Natural killer cell (primary cell): ENCODE results near the gene BRCA1. TPM values are rescaled to one million over a fixed set of nuclear protein-coding genes. Genes with fewer than 3 reads are reported as not detected.

Source experiments
- ATAC-seq, 3 donors: fragments of 150-1000 bp in 2 of 3; fragments of 200-7000 bp in 1 of 3; cut with Tn5 transposase; 1 replicate in 1 of 3; 2 replicates in 2 of 3; pipeline ENCODE4 v1.10.0; 2021; ENCODE audit warnings: mild to moderate bottlenecking in 2 of 3, moderate library complexity in 2 of 3
- DNase-seq, 2 donors: peaks; one replicate each; pipeline versions ENCODE4 v3.0.0 to v3.0.0-alpha.2; 2013 to 2021; ENCODE audit warnings: mixed read lengths in 1 of 2
- H3K27ac ChIP-seq: one replicate; pipeline ENCODE4 v1.5.1; 2013; ENCODE audit warnings: mild to moderate bottlenecking, low read length
- H3K27me3 ChIP-seq: one replicate; pipeline ENCODE4 v1.6.1; 2013; ENCODE audit warnings: low read length; ENCODE audit not compliant: control insufficient read depth, insufficient read depth
- H3K36me3 ChIP-seq: one replicate; pipeline ENCODE4 v1.6.1; 2013; ENCODE audit warnings: low read length; ENCODE audit not compliant: control insufficient read depth, insufficient read depth
- H3K4me1 ChIP-seq: one replicate; pipeline ENCODE4 v1.6.1; 2013; ENCODE audit warnings: low read length; ENCODE audit not compliant: control insufficient read depth, insufficient read depth
- H3K4me3 ChIP-seq: one replicate; pipeline ENCODE4 v1.5.1; 2013; ENCODE audit warnings: low read length
- H3K9me3 ChIP-seq: one replicate; pipeline ENCODE4 v1.6.1; 2013; ENCODE audit warnings: low read length; ENCODE audit not compliant: control insufficient read depth, insufficient read depth
- H3K27ac Mint-ChIP-seq, 2 donors: one replicate each; pipeline ENCODE4 v1.8.0; 2022; ENCODE audit warnings: mild to moderate bottlenecking in 2 of 2, mixed read lengths in 2 of 2, moderate library complexity in 1 of 2
- H3K27me3 Mint-ChIP-seq, 2 donors: one replicate each; pipeline ENCODE4 v1.8.0; 2022; ENCODE audit warnings: low read depth in 2 of 2, mixed read lengths in 2 of 2
- H3K36me3 Mint-ChIP-seq: one replicate; pipeline ENCODE4 v1.8.0; 2022; ENCODE audit warnings: mixed read lengths
- H3K4me1 Mint-ChIP-seq, 2 donors: one replicate each; pipeline ENCODE4 v1.8.0; 2022; ENCODE audit warnings: mixed read lengths in 2 of 2
- H3K4me3 Mint-ChIP-seq: one replicate; pipeline ENCODE4 v1.8.0; 2022; ENCODE audit warnings: mild to moderate bottlenecking, moderate library complexity, mixed read lengths
- H3K9me3 Mint-ChIP-seq, 2 donors: one replicate each; pipeline ENCODE4 v1.8.0; 2022; ENCODE audit warnings: mixed read lengths in 2 of 2
- WGBS: methylation state at CpG from one replicate; pipeline ENCODE4 v1.1.7; 2013; ENCODE audit warnings: missing lambda C conversion rate; ENCODE audit not compliant: insufficient coverage; 5-methylcytosine and 5-hydroxymethylcytosine counted together
- intact Hi-C: fragments of 100-400 bp; cut with micrococcal nuclease; formaldehyde crosslinking; loops from one replicate; pipeline ENCODE4 v1.14.2; 2022
- total RNA-seq, 4 donors: library from RNA; stranded (reverse); fragments of 120-200 nt in 1 of 4; gene quantifications; one replicate each; pipeline versions ENCODE4 v1.2.3 to v1.2.4, GENCODE V29; 2013 to 2022
- TF ChIP-seq, protein P1 (sequence below): fragments of 200-600 bp; IDR thresholded peaks from one replicate; pipeline ENCODE4 v1.8.0; 2022; ENCODE audit warnings: antibody characterized with exemption

The BRCA1 gene
- total RNA-seq, 3 donors from 2014 or later (not counting 1 experiment from before 2014, with no cell fraction given) = 5.7 to 9.9 (median 8.6) TPM

DNA sequence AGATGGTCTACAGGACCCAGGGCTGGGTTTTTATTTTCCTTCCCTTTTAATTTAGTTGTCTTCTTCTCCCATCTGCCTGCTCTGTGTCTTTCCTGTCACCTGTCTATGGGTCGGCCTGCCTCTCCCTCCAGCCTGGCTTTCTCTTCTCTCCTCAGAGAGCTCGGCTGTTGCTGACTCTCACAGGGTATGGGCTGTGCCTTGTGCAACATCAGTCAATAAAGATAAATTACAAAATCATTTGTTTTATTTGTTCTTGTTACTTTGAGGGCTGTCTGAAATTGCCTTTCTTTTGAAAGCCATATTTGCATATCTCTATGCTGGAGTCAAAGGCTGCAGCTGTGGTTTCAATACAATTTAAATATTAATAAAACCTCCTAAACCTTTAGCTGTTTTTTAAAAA is 84.5 kb downstream of the BRCA1 start:
- H3K9me3 ChIP-seq = no peaks in the 10 kb centered on the region
- Mint-ChIP-seq H3K4me1 (no peaks in the 10 kb centered on the region), H3K9me3 (no peaks in the 10 kb centered on the region), H3K36me3 (no peaks in the 10 kb centered on the region), H3K4me3 (no peak overlapping the region), H3K27me3 (no peaks in the 10 kb centered on the region), H3K27ac (no peak overlapping the region)
- intact Hi-C loops = no loop called here
- H3K27me3 ChIP-seq = no peaks in the 10 kb centered on the region
- DNase-seq (no peak), ATAC-seq (no peak)
- TF ChIP-seq, protein P1, sequence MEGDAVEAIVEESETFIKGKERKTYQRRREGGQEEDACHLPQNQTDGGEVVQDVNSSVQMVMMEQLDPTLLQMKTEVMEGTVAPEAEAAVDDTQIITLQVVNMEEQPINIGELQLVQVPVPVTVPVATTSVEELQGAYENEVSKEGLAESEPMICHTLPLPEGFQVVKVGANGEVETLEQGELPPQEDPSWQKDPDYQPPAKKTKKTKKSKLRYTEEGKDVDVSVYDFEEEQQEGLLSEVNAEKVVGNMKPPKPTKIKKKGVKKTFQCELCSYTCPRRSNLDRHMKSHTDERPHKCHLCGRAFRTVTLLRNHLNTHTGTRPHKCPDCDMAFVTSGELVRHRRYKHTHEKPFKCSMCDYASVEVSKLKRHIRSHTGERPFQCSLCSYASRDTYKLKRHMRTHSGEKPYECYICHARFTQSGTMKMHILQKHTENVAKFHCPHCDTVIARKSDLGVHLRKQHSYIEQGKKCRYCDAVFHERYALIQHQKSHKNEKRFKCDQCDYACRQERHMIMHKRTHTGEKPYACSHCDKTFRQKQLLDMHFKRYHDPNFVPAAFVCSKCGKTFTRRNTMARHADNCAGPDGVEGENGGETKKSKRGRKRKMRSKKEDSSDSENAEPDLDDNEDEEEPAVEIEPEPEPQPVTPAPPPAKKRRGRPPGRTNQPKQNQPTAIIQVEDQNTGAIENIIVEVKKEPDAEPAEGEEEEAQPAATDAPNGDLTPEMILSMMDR = no peak
- H3K36me3 ChIP-seq = no peaks in the 10 kb centered on the region
- no peaks in the 10 kb centered on the region for H3K4me1 ChIP-seq
- WGBS = 92% methylated on average over 2 of the region's 2 CpGs
- H3K4me3 ChIP-seq = no peak overlapping the region
- no peak overlapping the region for H3K27ac ChIP-seq

DNA sequence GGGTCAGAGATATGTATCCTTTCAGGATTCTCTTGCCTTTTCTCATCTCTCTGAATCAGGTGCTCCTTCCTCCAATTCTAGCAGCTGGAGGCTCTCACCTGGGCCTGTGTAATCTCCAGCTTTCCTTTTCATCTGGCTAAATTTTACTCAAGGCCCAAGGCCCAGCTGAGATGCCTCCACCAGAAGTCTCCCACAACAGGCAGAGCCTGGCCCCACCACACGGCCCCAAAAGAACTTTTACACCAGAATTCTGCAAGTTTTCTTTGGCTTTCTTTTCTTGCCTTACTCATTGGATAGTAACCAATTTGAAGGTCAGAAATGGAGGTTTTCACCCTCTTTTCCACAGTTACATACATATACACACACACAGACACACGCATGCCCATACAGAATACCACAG is 85.5 kb downstream of the BRCA1 start:
- H3K9me3 Mint-ChIP-seq = no peaks in the 10 kb centered on the region
- no peak overlapping the region for H3K27ac Mint-ChIP-seq
- DNase-seq (no peak), ATAC-seq (no peak)
- no peaks in the 10 kb centered on the region for H3K4me1 Mint-ChIP-seq
- no peak overlapping the region for H3K27ac ChIP-seq
- H3K27me3 ChIP-seq = no peaks in the 10 kb centered on the region
- no peaks in the 10 kb centered on the region for H3K36me3 ChIP-seq
- H3K4me3 Mint-ChIP-seq = no peak overlapping the region
- WGBS = 95% methylated on average over 2 of the region's 2 CpGs
- intact Hi-C loops = no loop called here
- H3K4me1 ChIP-seq = no peaks in the 10 kb centered on the region
- no peaks in the 10 kb centered on the region for H3K27me3 Mint-ChIP-seq
- H3K9me3 ChIP-seq = no peaks in the 10 kb centered on the region
- TF ChIP-seq, protein P1 = no peak
- no peaks in the 10 kb centered on the region for H3K36me3 Mint-ChIP-seq
- H3K4me3 ChIP-seq = no peak overlapping the region

DNA sequence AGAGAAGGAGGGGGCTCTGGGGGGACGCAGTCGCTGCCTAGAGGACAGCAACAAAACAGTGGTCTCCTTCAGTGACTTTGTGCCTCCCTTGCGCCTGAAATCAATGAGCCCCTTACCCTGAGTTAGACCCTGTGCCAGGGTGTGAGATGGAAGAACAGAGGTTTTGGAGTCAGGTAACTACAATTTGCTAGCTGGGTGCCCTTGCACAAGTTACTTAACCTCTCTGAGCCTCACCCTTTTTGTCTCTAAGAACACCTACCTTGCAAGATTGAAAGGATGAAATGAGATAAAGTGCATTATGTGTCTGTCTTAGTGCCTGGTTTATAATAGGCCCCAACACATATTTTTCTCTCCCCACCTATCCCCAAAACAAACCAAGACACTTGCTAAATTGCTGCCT is 90.3 kb downstream of the BRCA1 start:
- 97% methylated on average over 3 of the region's 3 CpGs for WGBS
- no peaks in the 10 kb centered on the region for H3K9me3 ChIP-seq
- no peak overlapping the region for H3K27ac Mint-ChIP-seq
- no peaks in the 10 kb centered on the region for H3K36me3 ChIP-seq
- TF ChIP-seq, protein P1 = no peak
- no peaks in the 10 kb centered on the region for H3K4me1 ChIP-seq
- H3K36me3 Mint-ChIP-seq = no peaks in the 10 kb centered on the region
- no peaks in the 10 kb centered on the region for H3K9me3 Mint-ChIP-seq
- no peaks in the 10 kb centered on the region for H3K27me3 Mint-ChIP-seq
- no peaks in the 10 kb centered on the region for H3K27me3 ChIP-seq
- no peaks in the 10 kb centered on the region for H3K4me1 Mint-ChIP-seq
- no peak overlapping the region for H3K4me3 ChIP-seq
- intact Hi-C loops = loop anchor here (5.0 kb wide), 1 partner anchor 47 kb away; no protein-coding TSS in a partner anchor
- H3K27ac ChIP-seq = no peak overlapping the region
- no peak for ATAC-seq
- DNase-seq = no peak
- no peak overlapping the region for H3K4me3 Mint-ChIP-seq
